Head of caudate nucleus (tissue), 42 donors: ENCODE data around the gene MKI67.

Experiments
- DNase-seq, 42 donors: peaks; one replicate each; pipeline versions ENCODE4 v3.0.0 to v3.0.0-alpha.2; 2020 to 2021; ENCODE audit warnings: mixed read lengths in 7 of 42
- intact Hi-C: fragments of 100-400 bp; cut with DNase I; formaldehyde crosslinking; loops from one replicate; pipeline ENCODE4 v1.15.0; 2022

Gene MKI67

DNA sequence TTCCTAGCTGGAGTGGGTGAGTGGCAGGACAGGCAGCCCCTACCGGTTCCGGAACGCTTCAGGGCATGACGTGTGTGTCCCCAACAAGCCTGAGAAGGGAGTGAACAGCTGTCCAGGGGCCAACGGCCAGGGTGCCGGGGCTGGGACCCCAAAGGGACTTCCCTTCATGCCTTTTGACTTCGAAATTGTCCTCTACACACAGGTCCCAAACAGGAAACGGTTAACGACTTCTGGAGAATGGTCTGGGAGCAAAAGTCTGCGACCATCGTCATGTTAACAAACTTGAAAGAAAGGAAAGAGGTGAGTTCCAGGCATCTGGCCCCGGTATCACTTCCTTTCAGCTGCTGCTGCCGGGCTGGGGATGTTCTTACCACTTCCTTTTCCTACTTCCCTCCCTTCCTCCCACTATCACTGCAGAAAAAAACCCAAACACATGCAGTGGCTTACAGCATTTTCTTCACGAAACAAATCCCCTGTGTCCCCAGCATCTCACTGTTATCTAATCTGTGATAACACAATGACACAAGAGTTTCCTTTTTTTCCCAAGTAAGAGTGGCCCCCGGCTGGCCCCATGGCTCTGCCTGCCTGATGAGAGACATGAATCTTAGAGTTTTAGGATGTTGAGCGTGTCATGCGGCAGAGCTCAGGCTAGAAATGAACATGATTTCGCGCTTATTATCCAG is 63.2 kb downstream of the MKI67 start:
- DNase-seq = peak in 9 of 42 donors; percentile 5 to 46 (median 35)
- intact Hi-C loops = no loop called here

DNA sequence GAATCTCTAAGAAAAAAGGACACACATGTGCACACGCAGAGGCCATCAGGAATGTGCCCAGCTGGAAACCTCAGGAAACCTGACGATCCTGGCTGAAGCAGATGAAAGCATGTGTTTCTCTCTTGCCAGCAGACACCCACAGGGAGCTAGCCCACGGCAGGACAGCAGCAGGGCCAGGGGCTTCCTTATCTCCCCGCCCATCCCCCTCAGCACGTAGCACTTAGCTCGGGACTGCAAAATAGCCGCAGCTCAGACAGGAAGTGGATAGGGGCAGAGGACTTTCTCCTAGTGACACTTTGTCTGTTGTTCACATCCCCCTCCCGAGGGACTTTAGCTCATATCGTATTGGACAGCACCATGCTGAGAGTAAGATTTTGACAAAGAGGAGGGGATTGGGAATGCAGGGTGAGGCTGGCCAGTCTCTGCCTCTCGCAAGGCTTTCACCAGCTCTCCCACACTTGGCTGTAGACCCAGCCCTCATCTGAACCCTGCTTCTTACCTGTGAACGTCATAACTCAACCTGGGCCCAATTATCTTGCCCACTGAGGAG is 63.8 kb downstream of the MKI67 start:
- intact Hi-C loops = no loop called here
- DNase-seq = peak in 11 of 42 donors; percentile 6 to 42 (median 18)

DNA sequence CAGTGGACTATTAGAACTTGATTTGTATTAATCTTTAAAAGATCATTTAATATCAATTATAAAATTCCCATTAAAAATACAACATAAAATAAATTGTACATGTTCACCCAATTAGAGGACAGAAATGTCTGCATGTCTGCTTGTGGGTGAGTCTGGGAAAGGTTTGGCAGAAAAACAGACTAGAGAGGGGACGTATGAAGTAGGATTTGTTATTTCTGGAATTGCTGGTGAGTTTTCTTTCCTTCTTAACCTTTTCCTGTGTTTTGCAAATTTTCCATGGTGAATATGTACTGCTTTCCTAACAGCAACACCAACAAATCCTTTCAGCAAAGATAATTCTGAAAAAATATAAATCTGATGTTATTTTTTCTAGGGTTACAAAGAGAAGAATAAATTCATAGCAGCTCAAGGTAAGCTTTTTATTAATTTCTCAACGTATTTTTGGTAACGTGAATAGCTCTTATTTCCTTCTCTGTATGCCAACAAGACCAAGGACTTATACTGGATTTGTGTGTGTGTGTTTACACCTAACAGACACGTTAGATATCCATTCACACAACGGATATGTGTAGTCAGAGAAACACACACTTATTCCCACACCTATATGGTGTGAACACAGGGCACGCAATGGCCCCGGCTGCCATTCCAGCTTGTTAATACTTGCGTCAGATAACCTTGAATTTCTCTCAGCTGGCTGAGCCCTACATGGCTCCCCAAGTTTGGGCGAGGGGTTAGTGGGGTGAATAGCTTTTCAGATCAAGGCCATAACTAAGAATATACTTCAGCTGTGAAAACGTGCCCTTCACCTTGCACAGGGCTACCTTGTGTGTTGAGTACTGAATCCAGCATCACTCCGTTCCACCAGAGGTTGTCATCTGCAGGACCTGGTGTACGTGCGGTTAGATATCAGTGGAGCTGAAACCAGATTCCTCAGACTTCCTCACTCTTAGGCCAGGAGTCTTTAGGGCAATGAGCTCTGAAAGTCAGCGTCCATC is 64.6 kb downstream of the MKI67 start:
- DNase-seq = peak in 10 of 42 donors; percentile 2 to 42 (median 10)
- intact Hi-C loops = no loop called here

DNA sequence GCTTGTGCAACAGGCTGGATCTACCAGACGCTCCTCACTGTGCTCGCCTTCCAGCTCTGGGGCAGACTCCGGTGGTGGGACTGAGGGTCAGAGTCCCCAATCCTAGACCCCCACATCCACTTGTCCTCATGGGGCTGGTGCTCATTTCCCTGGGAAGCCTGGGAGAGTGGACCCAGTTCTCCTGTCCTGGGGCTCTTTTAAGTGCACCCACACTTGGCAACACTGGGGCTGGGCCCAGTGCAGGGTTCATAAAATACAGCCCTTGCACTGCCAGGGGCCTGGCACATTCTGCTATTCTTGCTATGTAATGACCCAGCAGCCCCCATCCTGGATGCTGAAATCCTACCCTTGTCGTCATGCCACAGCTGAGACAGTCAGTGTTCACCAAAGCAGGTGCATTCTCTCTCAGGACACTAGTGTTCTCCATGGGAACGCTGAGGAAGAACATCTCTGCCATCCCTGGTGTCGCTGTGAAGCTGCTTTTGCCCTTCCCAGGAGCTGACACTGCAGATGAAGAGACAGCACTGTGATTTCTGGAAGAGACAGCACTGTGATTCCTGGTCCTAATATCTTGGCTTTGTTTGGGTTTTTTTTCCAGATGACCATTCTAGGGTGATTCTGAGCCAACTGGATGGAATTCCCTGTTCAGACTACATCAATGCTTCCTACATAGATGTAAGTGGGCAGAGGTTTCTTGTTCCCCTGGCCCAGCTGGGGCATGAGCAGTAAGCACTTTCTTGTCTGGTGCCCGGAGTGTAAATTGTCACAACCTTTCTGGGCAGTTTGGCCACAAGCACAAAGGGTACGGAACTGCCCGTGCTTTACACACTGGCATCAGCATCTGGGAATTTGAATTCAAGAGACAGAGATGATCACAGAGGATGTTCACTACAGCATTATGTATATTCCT is 65.6 kb downstream of the MKI67 start:
- intact Hi-C loops = no loop called here

DNA sequence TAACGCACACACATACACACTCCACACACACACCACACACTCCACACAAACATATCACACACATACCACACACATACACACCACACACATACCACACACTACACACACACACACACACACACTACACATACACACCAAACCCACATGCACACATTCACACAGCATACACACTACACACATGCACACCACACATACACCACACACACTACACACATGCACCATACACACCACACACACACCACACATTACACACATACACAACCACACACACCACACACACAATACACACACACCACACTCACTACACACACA is 66.3 kb downstream of the MKI67 start:
- intact Hi-C loops = no loop called here
- DNase-seq = no peak

More for the DNA sequence above, 65.6 kb downstream of the MKI67 start:
- peak in 29 of 42 donors; percentile 29 to 81 (median 59) for DNase-seq

DNA sequence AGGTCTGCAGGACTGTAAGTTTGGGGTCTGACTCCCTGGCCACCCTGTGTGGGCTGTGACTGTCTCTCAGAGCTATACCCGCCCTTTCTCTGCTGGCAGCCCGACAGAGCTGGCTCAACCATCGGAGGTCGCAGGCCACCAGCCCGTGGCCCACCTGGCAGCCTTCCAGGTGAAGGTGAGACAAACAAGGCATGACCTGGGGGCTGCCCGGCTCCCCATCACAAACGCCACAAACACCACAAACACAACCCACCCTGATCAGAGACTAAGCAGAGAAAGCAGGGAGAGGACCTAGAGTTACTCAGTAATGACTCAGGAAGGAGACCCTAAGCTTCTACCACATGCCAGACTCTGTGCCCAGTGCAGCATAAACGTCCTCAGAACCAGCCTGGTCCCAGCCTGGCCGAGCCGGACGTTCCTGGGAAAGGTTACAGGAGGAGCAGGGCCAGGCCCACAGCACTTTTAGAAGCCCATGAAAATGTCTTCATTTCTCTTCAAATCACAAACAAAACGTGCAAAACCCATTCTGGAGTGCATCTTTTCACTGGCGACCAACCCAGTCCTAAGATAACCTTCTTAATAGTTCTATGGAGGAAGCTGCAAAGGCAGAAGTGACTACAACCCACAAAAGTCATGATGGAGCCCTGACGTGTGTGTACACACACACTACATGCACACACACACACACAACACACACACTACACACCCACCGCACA is 66.8 kb downstream of the MKI67 start:
- peak in 4 of 42 donors; percentile 5 to 28 (median 10) for DNase-seq
- intact Hi-C loops = no loop called here

DNA sequence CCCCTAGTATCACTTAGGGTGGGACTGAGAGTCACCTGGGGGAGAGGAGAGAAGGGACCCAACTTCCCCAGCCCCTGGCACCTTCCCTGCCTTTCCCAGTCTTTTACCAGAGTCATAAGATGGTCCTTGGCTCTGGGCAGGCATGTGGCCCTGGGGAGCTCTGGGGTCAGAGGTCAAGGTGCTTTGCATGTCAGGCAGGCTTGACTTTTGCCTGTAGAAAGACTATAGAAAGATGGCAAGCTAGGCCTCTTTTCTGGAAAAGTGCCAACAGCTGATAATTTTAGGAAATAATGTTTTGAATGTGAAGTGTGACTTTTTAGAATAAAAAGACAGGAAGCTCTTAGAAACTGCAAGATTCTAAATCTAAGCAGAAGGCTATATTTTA is 67.5 kb downstream of the MKI67 start:
- DNase-seq = no peak
- intact Hi-C loops = no loop called here

GRCh38 chr10:128058106-128058749 is 68.0 kb downstream of the MKI67 start:
- intact Hi-C loops = no loop called here
- peak in 4 of 42 donors; percentile 3 to 17 (median 6) for DNase-seq

DNA sequence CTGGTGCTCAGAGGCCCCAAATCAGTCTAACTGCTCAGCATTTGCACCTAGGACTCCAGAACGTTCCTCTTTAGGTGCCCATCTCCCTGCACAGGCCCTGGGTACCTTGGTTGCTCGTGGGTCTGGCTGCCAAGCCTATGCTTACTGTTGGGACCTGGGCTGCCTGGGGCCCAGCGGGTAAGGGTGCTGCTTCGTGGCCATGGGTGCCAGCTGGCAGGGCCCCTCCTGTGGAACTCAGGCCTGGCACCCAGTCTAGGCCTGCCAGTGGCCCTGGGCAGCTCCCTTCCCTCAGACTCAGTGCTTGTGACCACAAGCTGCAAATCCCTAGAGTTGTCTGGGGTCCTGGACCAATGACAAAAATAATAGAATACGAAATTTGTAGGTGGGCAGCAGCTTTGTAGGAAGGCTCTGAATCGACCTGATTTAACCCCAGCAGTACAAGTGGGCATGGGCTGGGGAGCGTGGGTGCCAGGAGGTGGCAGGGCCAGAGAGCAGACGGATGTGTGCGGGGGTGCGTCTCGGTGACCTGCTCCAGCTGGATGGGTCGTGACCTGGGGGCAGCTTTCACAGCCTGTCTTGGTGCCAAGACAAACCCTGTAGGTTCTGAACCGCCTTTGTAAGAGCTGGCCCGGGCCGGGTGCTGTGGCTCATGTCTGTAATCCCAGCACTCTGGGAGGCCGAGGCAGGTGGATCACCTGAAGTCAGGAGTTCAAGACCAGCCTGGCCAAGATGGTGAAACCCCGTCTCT is 69.7 kb downstream of the MKI67 start:
- intact Hi-C loops = no loop called here
- DNase-seq = peak in 2 of 42 donors; percentile 13 to 29

- intact Hi-C loops = no loop called here
- DNase-seq = peak in 2 of 42 donors; percentile 3 to 32
Measured at GRCh38 chr10:128055061-128055868, 71.0 kb downstream of the MKI67 start.

- intact Hi-C loops = no loop called here
- peak in 6 of 42 donors; percentile 6 to 53 (median 44) for DNase-seq
Measured at GRCh38 chr10:128054163-128054970, 71.9 kb downstream of the MKI67 start.

GRCh38 chr10:128053356-128053755 is 72.9 kb downstream of the MKI67 start:
- DNase-seq = peak in 1 of 42 donors; percentile 37
- intact Hi-C loops = no loop called here

GRCh38 chr10:128052696-128053095 is 73.5 kb downstream of the MKI67 start:
- DNase-seq = peak in 1 of 42 donors; percentile 3
- intact Hi-C loops = no loop called here

DNA sequence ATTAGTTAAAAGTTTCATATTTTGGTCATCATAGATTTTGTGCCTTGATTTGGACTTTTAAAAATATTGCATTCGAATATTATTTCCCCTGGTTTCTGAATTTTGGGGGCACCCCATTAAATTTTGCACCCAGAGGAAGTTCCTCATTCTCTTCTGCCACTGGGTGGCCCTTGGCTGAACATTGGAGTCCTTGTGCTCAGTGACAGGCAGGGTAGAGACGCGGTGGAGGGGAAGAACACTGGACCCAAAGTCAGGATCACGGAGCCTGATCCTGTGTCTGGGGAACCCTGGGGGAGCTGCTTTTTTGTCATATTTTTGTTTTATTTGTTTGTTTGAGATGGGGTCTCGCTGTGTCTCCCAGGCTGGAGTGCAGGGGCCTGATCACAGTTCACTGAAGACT is 74.7 kb downstream of the MKI67 start:
- peak in 2 of 42 donors; percentile 28 to 35 for DNase-seq
- intact Hi-C loops = no loop called here

DNA sequence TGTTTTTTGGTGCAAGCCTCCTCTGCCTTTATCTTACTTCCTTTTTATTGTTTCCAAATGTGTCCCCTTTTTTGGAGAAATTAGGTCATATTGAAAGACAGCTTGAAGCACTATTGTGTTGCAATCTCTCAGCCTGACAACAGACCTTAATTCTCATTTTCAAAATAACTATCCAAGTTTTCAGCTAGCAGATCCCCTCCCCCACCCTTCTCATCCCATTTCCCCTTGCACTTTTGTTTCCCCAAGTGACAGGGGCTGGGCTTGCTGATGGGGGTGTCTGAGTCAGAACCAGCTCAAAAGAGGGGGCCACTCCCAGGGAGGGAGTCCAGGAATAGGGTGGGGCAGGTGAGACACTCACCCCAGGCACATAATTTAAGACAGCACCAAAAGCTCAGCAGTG is 75.3 kb downstream of the MKI67 start:
- peak in 1 of 42 donors; percentile 29 for DNase-seq
- intact Hi-C loops = no loop called here
